HepG2 (cell line): Measurements from ENCODE around the gene FBXO8. TPM values are rescaled to one million over a fixed set of nuclear protein-coding genes. Genes with fewer than 3 reads are reported as not detected.

Experiments
- ATAC-seq: fragments of 200-7000 bp; cut with Tn5 transposase; 3 replicates; pipeline ENCODE4 v1.9.1; 2020; ENCODE audit warnings: mild to moderate bottlenecking, moderate library complexity
- BruUV-seq: library from RNA; stranded (reverse); fragments of 400-500 nt; replicated peaks from 2 replicates; lab custom pipeline; 2021; lab: Mats Ljungman, UMichigan
- CTCF ChIA-PET: fragments of 300-600 bp; formaldehyde crosslinking; extraction: SDS; loops from one replicate; lab custom pipeline; 2021; ENCODE audit warnings: low total read pairs, inconsistent platforms, low intra/inter-chr PET ratio; lab: Yijun Ruan, JAX
- POLR2A ChIA-PET: fragments of 350-600 bp; sonication (Branson Sonifier 250); formaldehyde crosslinking; loops from one replicate; lab custom pipeline; 2020; ENCODE audit warnings: antibody characterized with exemption, inconsistent platforms; lab: Yijun Ruan, JAX
- DNase-seq: peaks from one replicate; pipeline ENCODE4 v3.0.0-alpha.2; 2015; ENCODE audit warnings: low spot score
- FAIRE-seq: peaks from 3 replicates; lab custom pipeline; 2011; peaks lifted over from hg19 to GRCh38; lab: Jason Lieb, UNC
- H2AFZ ChIP-seq: one replicate; pipeline ENCODE4 v1.6.1; 2011; ENCODE audit warnings: low read length, inconsistent platforms
- H3K27ac ChIP-seq: fragments of 300-600 bp; 3 replicates; pipeline ENCODE4 v1.8.0; 2011; ENCODE audit warnings: mixed run types, mild to moderate bottlenecking, mixed read lengths, low read length, inconsistent platforms; ENCODE audit not compliant: insufficient read depth; ENCODE audit errors: extremely low read length
- H3K27me3 ChIP-seq, 2 experiments: fragments of 200-600 bp in 1 of 2; 2 replicates in 1 of 2; 3 replicates in 1 of 2; pipeline versions ENCODE4 v1.6.0 to v1.8.0; 2011; ENCODE audit warnings: low read length in 2 of 2, mild to moderate bottlenecking in 2 of 2, moderate library complexity in 2 of 2, inconsistent platforms in 1 of 2; ENCODE audit not compliant: insufficient read depth in 2 of 2, control insufficient read depth in 1 of 2
- H3K36me3 ChIP-seq, 2 experiments: fragments of 200-600 bp in 1 of 2; replicated peaks in 1 of 2; 2 replicates in 1 of 2; 3 replicates in 1 of 2; pipeline versions ENCODE4 v1.5.1 to v1.8.0; 2011; ENCODE audit warnings: low read length in 2 of 2, inconsistent platforms in 1 of 2; ENCODE audit not compliant: insufficient read depth in 2 of 2, control insufficient read depth in 1 of 2
- H3K4me1 ChIP-seq: 2 replicates; pipeline ENCODE4 v1.5.1; 2012; ENCODE audit warnings: low read length, inconsistent platforms; ENCODE audit not compliant: insufficient read depth
- H3K4me2 ChIP-seq: 2 replicates; pipeline ENCODE4 v1.6.0; 2011; ENCODE audit warnings: low read depth, low read length, inconsistent platforms
- H3K4me3 ChIP-seq, 3 experiments: fragments of 200-600 bp in 1 of 3; sonication (generic), shearing (Covaris generic) in 1 of 3; replicated peaks in 1 of 3; 2 replicates each; pipeline ENCODE4 v1.5.1; 2011 to 2016; ENCODE audit warnings: low read length in 3 of 3, inconsistent platforms in 2 of 3, low read depth in 2 of 3, mild to moderate bottlenecking in 2 of 3, control low read depth in 1 of 3, mixed read lengths in 1 of 3; ENCODE audit not compliant: insufficient read depth in 1 of 3
- H3K79me2 ChIP-seq: one replicate; pipeline ENCODE4 v1.6.1; 2011; ENCODE audit warnings: low read length, inconsistent platforms; ENCODE audit not compliant: insufficient read depth
- H3K9ac ChIP-seq: 2 replicates; pipeline ENCODE4 v1.6.0; 2011; ENCODE audit warnings: mild to moderate bottlenecking, low read depth, low read length, inconsistent platforms; ENCODE audit not compliant: insufficient read depth
- H3K9me3 ChIP-seq: 2 replicates; pipeline ENCODE4 v1.5.1; 2012; ENCODE audit warnings: mild to moderate bottlenecking, low read length
- H4K20me1 ChIP-seq: 2 replicates; pipeline ENCODE4 v1.6.0; 2011; ENCODE audit warnings: inconsistent platforms, mild to moderate bottlenecking, low read length, moderate library complexity; ENCODE audit not compliant: insufficient read depth
- BRD4 ChIP-seq: sonication (generic); formaldehyde crosslinking; IDR thresholded peaks from 2 replicates; pipeline ENCODE4 v1.4.0; 2020; ENCODE audit warnings: missing genetic modification reagents
- CCAR2 ChIP-seq: fragments of 200-400 bp; formaldehyde crosslinking; optimal IDR thresholded peaks from 2 replicates; pipeline ENCODE3; 2018; ENCODE audit warnings: low read depth, mild to moderate bottlenecking, low read length, moderate library complexity
- IRF2 ChIP-seq: IDR thresholded peaks from 2 replicates; pipeline ENCODE4 v1.6.1; 2018; ENCODE audit warnings: missing genetic modification reagents, missing compliant biosample characterization
- KLF9 ChIP-seq: IDR thresholded peaks from 2 replicates; pipeline ENCODE4 v1.6.1; 2016; ENCODE audit warnings: low read depth
- MAFK ChIP-seq, 2 experiments: IDR thresholded peaks in 1 of 2; conservative IDR thresholded peaks in 1 of 2; 2 replicates each; pipeline ENCODE4 v1.6.1; 2011; ENCODE audit warnings: improper control_type of control experiment in 2 of 2, low read length in 2 of 2
- PHF5A ChIP-seq: IDR thresholded peaks from one replicate; pipeline ENCODE4 v1.6.1; 2018; ENCODE audit warnings: low read depth, missing genetic modification reagents; ENCODE audit not compliant: unreplicated experiment
- SRF ChIP-seq: IDR thresholded peaks from 2 replicates; pipeline ENCODE4 v1.6.1; 2011; ENCODE audit warnings: mild to moderate bottlenecking, low read depth, low read length, moderate library complexity
- ZBTB3 ChIP-seq: sonication (generic); formaldehyde crosslinking; IDR thresholded peaks from 2 replicates; pipeline ENCODE4 v1.4.0; 2020; ENCODE audit warnings: low read depth, mild to moderate bottlenecking, moderate library complexity, missing genetic modification reagents, borderline replicate concordance
- ZFP62 ChIP-seq: sonication (generic); formaldehyde crosslinking; IDR thresholded peaks from 2 replicates; pipeline ENCODE4 v1.4.0; 2020; ENCODE audit warnings: missing genetic modification reagents
- ZSCAN29 ChIP-seq: sonication (generic); formaldehyde crosslinking; conservative IDR thresholded peaks from 2 replicates; pipeline ENCODE4 v1.4.0; 2020; ENCODE audit warnings: mild to moderate bottlenecking, missing genetic modification reagents
- WGBS: methylation state at CpG from one replicate; pipeline ENCODE4 v1.1.6; 2017; ENCODE audit warnings: low lambda C conversion rate; 5-methylcytosine and 5-hydroxymethylcytosine counted together
- in situ Hi-C: cut with HindIII; loops from 2 replicates; pipeline ENCODE4 v1.10.0; 2017; ENCODE audit warnings: low pct_unique_long_range_greater_than_20kb; ENCODE audit not compliant: extremely low pct_ligation_motif_present
- intact Hi-C: fragments of 100-400 bp; cut with micrococcal nuclease; formaldehyde crosslinking; loops from one replicate; pipeline ENCODE4 v1.10.0; 2022; ENCODE audit not compliant: unreplicated experiment
- polyA plus RNA-seq, 8 experiments: library from polyadenylated mRNA; depleted of rRNA in 3 of 8; stranded (reverse) in 7 of 8; unstranded in 1 of 8; fragments of >200 nt; fragmentation: Illumina TruSeq in 4 of 8; extraction: Trizol in 4 of 8; gene quantifications; 2 replicates each; pipeline versions ENCODE4 v1.2.1 to v1.2.3, GENCODE V29; 2011 to 2016; ENCODE audit warnings: low read depth in 4 of 8, missing spikeins in 1 of 8, mixed read lengths in 1 of 8; ENCODE audit not compliant: insufficient read depth in 1 of 8
- total RNA-seq, 5 experiments: library from RNA; depleted of rRNA; stranded (reverse); fragments of >200 nt; fragmentation: Illumina TruSeq; extraction: Trizol; gene quantifications; 2 replicates each; pipeline ENCODE4 v1.2.3, GENCODE V29; 2016; ENCODE audit warnings: low read depth in 1 of 5
- TF ChIP-seq, protein P1 (sequence below): sonication (generic); formaldehyde crosslinking; IDR thresholded peaks from 2 replicates; pipeline ENCODE4 v1.4.0; 2020; ENCODE audit warnings: mild to moderate bottlenecking, missing genetic modification reagents
- TF ChIP-seq, protein P2 (sequence below), 2 experiments: sonication (generic) in 1 of 2; formaldehyde crosslinking in 1 of 2; IDR thresholded peaks; 2 replicates each; pipeline versions ENCODE4 v1.4.0 to v1.6.1; 2016 to 2020; ENCODE audit warnings: borderline replicate concordance in 1 of 2, low read depth in 1 of 2, mild to moderate bottlenecking in 1 of 2, missing genetic modification reagents in 1 of 2

The FBXO8 gene
- total and polyA plus RNA-seq, 2 of the 13 experiments (the other 11 are each of a cell fraction or from before 2014, with no cell fraction given), result 11.7 to 15.2 TPM

DNA sequence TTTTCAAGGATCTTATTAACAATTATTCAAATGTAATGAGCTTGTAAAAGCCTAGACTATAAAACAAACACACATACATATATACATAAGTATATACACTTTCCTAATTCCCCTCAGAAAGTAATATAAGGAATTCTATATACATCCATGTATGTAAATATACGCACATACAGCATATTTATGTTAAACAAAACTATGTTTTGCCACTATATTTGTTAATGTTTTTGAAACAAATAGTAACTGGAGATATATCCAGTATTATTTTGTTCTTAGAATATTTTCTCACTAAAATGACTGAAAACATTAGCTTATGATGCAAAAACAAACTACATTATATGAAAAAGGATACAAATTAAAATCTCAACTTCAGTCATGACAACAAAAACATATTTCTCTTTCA is 85.1 kb downstream of the FBXO8 start:
- no peaks in the 10 kb centered on the region for H3K27me3 ChIP-seq
- no peaks in the 10 kb centered on the region for H3K4me1 ChIP-seq
- DNase-seq, result no peak
- 2% methylated on average over 1 of the region's 1 CpG for WGBS
- H4K20me1 ChIP-seq, result no peaks in the 10 kb centered on the region; the same call in 1 of the 2 replicates
- POLR2A ChIA-PET, result no interaction called here
- TF ChIP-seq MAFK (conservative IDR thresholded peaks at IDR 0.05 in 1 of 2, IDR thresholded peaks at IDR 0.05 in 1 of 2; ENCODE audit: low read length in 2 of 2) (peak in 1 of 2 experiments; percentile 1; a peak in 1 of 4 replicates), ZBTB3 (CRISPR knock-in tag) (no peak), KLF9 (no peak)
- no peak overlapping the region for H3K4me2 ChIP-seq
- no peaks in the 10 kb centered on the region for H3K9me3 ChIP-seq
- in situ Hi-C loops, result no loop called here
- ATAC-seq, result no peak
- CTCF ChIA-PET, result no interaction called here
- no peaks in the 10 kb centered on the region for H3K79me2 ChIP-seq
- no TSS peak for BruUV-seq
- no peaks in the 10 kb centered on the region for H3K36me3 ChIP-seq
- FAIRE-seq, result no peak
- H3K4me3 ChIP-seq, result no peak overlapping the region
- H2AFZ ChIP-seq, result no peak overlapping the region
- no peak overlapping the region for H3K27ac ChIP-seq
- intact Hi-C loops, result no loop called here
- H3K9ac ChIP-seq, result no peak overlapping the region

DNA sequence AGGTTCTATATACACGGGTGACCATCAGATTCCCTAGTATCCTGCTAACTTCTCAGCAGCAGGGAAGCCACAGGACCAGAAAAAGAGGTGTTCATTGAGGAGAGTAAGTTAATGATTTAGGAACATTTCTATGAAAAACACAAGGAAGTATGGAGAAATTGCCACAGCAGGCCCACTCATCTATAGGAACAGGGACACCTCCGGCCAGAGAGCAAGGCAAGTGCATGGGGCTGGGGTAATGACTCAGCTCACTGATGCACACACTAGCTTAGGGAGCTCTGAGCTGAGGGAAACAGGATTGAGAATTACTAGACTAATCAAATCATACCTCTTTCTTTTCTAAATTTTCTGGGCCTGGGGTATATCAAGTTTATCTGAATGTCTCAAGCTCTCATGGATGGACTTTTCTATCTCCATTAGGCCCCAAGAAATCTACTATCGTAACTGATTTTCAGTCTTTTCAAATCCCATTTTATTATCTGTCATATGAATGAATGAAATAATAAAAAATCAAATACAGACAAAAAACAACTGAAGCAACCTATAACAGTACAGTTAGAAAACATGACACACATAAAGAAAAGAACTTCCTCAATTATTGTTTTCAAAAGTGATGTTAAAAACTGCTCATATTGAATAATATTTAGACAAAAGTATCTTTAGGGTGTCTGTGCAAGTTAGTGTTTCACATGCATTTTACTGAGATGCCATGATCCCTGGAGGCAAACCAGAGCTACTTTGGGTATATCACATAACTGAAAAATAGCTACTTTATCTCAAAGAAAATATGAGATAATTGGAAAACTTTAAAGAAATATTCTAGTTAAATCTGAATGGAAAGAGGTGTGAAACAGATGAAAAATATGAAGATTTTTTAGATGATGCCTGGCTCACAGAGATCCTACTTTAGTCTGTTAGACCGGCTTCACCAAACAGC is 89.8 kb downstream of the FBXO8 start:
- DNase-seq (no peak), ATAC-seq (no peak), FAIRE-seq (no peak)
- ChIA-PET CTCF (no interaction called here), POLR2A (no interaction called here)
- no peaks in the 10 kb centered on the region for H3K27me3 ChIP-seq
- intact Hi-C loops (no loop called here), in situ Hi-C loops (no loop called here)
- under 1% methylated on average over 4 of the region's 4 CpGs for WGBS
- no peak overlapping the region for H2AFZ ChIP-seq
- no peak overlapping the region for H3K4me3 ChIP-seq
- H3K9ac ChIP-seq, result no peak overlapping the region
- BruUV-seq, result no TSS peak
- no peak overlapping the region for H3K4me2 ChIP-seq
- no peaks in the 10 kb centered on the region for H3K79me2 ChIP-seq
- no peak overlapping the region for H3K27ac ChIP-seq
- H3K9me3 ChIP-seq, result no peaks in the 10 kb centered on the region
- no peaks in the 10 kb centered on the region for H3K36me3 ChIP-seq
- H4K20me1 ChIP-seq, result no peaks in the 10 kb centered on the region; the same call in 1 of the 2 replicates
- H3K4me1 ChIP-seq, result no peaks in the 10 kb centered on the region
- TF ChIP-seq ZFP62 (CRISPR knock-in tag) (no peak), SRF (no peak), PHF5A (no peak), BRD4 (CRISPR knock-in tag) (no peak), IRF2 (no peak), CCAR2 (no peak), ZSCAN29 (CRISPR knock-in tag) (no peak)
- TF ChIP-seq, protein P1, sequence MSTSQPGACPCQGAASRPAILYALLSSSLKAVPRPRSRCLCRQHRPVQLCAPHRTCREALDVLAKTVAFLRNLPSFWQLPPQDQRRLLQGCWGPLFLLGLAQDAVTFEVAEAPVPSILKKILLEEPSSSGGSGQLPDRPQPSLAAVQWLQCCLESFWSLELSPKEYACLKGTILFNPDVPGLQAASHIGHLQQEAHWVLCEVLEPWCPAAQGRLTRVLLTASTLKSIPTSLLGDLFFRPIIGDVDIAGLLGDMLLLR (CRISPR knock-in tag), result no peak
- TF ChIP-seq, protein P2, sequence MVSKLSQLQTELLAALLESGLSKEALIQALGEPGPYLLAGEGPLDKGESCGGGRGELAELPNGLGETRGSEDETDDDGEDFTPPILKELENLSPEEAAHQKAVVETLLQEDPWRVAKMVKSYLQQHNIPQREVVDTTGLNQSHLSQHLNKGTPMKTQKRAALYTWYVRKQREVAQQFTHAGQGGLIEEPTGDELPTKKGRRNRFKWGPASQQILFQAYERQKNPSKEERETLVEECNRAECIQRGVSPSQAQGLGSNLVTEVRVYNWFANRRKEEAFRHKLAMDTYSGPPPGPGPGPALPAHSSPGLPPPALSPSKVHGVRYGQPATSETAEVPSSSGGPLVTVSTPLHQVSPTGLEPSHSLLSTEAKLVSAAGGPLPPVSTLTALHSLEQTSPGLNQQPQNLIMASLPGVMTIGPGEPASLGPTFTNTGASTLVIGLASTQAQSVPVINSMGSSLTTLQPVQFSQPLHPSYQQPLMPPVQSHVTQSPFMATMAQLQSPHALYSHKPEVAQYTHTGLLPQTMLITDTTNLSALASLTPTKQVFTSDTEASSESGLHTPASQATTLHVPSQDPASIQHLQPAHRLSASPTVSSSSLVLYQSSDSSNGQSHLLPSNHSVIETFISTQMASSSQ (IDR thresholded peaks at IDR 0.05; ENCODE audit: low read depth), result no peak
- TF ChIP-seq, protein P2 (CRISPR knock-in tag; IDR thresholded peaks at IDR 0.05; ENCODE audit: borderline replicate concordance), result no peak
